Astrocyte (in vitro differentiated cells and primary cell): Measurements from ENCODE around the gene MARF1. TPM values are rescaled to one million over a fixed set of nuclear protein-coding genes. Genes with fewer than 3 reads are reported as not detected.

Source experiments
- DNase-seq: peaks from one replicate; pipeline ENCODE4 v3.0.0-alpha.2; 2010; ENCODE audit warnings: low read depth
- FAIRE-seq: peaks from 2 replicates; lab custom pipeline; 2011; peaks lifted over from hg19 to GRCh38; lab: Jason Lieb, UNC
- H2AFZ ChIP-seq: 2 replicates; pipeline ENCODE4 v1.6.0; 2012; ENCODE audit warnings: low read depth, low read length, inconsistent platforms
- H3K27ac ChIP-seq: 2 replicates; pipeline ENCODE4 v1.5.1; 2011; ENCODE audit warnings: low read depth, low read length, inconsistent platforms
- H3K27me3 ChIP-seq: 2 replicates; pipeline ENCODE4 v1.6.0; 2011; ENCODE audit warnings: low read length, inconsistent platforms; ENCODE audit not compliant: insufficient read depth
- H3K36me3 ChIP-seq: 2 replicates; pipeline ENCODE4 v1.5.1; 2011; ENCODE audit warnings: low read length, inconsistent platforms; ENCODE audit not compliant: insufficient read depth
- H3K4me1 ChIP-seq: 2 replicates; pipeline ENCODE4 v1.5.1; 2011; ENCODE audit warnings: low read length, inconsistent platforms; ENCODE audit not compliant: insufficient read depth
- H3K4me2 ChIP-seq: 2 replicates; pipeline ENCODE4 v1.6.0; 2012; ENCODE audit warnings: low read length, inconsistent platforms
- H3K4me3 ChIP-seq: 2 replicates; pipeline ENCODE4 v1.5.1; 2011; ENCODE audit warnings: low read depth, mild to moderate bottlenecking, low read length, inconsistent platforms; ENCODE audit not compliant: insufficient read depth
- H3K79me2 ChIP-seq: 2 replicates; pipeline ENCODE4 v1.6.0; 2012; ENCODE audit warnings: mild to moderate bottlenecking, low read length, inconsistent platforms; ENCODE audit not compliant: insufficient read depth
- H3K9ac ChIP-seq: 2 replicates; pipeline ENCODE4 v1.6.0; 2012; ENCODE audit warnings: mild to moderate bottlenecking, low read length, inconsistent platforms
- H3K9me3 ChIP-seq: 2 replicates; pipeline ENCODE4 v1.5.1; 2012; ENCODE audit warnings: low read depth, mild to moderate bottlenecking, low read length, inconsistent platforms; ENCODE audit not compliant: insufficient read depth
- H4K20me1 ChIP-seq: 2 replicates; pipeline ENCODE4 v1.6.0; 2012; ENCODE audit warnings: low read length, inconsistent platforms; ENCODE audit not compliant: insufficient read depth
- H3K27ac Mint-ChIP-seq: one replicate; pipeline ENCODE4 v1.8.0; 2021; ENCODE audit warnings: mild to moderate bottlenecking, mixed read lengths; ENCODE audit not compliant: unreplicated experiment
- H3K27me3 Mint-ChIP-seq: one replicate; pipeline ENCODE4 v1.8.0; 2021; ENCODE audit warnings: low read depth, mixed read lengths; ENCODE audit not compliant: unreplicated experiment
- H3K36me3 Mint-ChIP-seq: one replicate; pipeline ENCODE4 v1.8.0; 2021; ENCODE audit warnings: low read depth, mixed read lengths; ENCODE audit not compliant: unreplicated experiment
- H3K4me1 Mint-ChIP-seq: one replicate; pipeline ENCODE4 v1.8.0; 2021; ENCODE audit warnings: low read depth, mixed read lengths; ENCODE audit not compliant: unreplicated experiment
- H3K4me3 Mint-ChIP-seq: one replicate; pipeline ENCODE4 v1.8.0; 2021; ENCODE audit warnings: mild to moderate bottlenecking, moderate library complexity, mixed read lengths; ENCODE audit not compliant: unreplicated experiment
- H3K9me3 Mint-ChIP-seq: one replicate; pipeline ENCODE4 v1.8.0; 2021; ENCODE audit warnings: mild to moderate bottlenecking, mixed read lengths; ENCODE audit not compliant: unreplicated experiment
- CTCF ChIP-seq: IDR thresholded peaks from 2 replicates; pipeline ENCODE4 v1.5.1; 2011; ENCODE audit warnings: low read depth, mild to moderate bottlenecking, inconsistent platforms, low read length, moderate library complexity; ENCODE audit not compliant: insufficient read depth
- EZH2 ChIP-seq: IDR thresholded peaks from 2 replicates; pipeline ENCODE4 v1.6.1; 2012; ENCODE audit warnings: mild to moderate bottlenecking, low read length, inconsistent platforms; ENCODE audit not compliant: insufficient read depth
- total RNA-seq: library from RNA; stranded (reverse); gene quantifications from 2 replicates; pipeline ENCODE4 v1.2.1, GENCODE V29; 2021

MARF1 gene
- total RNA-seq, 1 donor from 2014 or later = 47.4 TPM

- Histone ChIP-seq H3K4me1 (peaks cover 7% of the 10 kb centered on the region), H3K9me3 (no peaks in the 10 kb centered on the region), H3K4me3 (no peak overlapping the region), H3K27ac (peak overlapping the region; percentile 22), H4K20me1 (peaks cover 9% of the 10 kb centered on the region), H3K79me2 (no peaks in the 10 kb centered on the region), H3K36me3 (peaks cover 23% of the 10 kb centered on the region), H3K9ac (no peak overlapping the region), H3K4me2 (no peak overlapping the region), H2AFZ (no peak overlapping the region), H3K27me3 (no peaks in the 10 kb centered on the region)
- H3K27ac Mint-ChIP-seq = peak overlapping the region; percentile 22
- no peak for FAIRE-seq
- H3K4me1 Mint-ChIP-seq = peaks cover 14% of the 10 kb centered on the region
- peak overlapping the region; percentile 4 for H3K4me3 Mint-ChIP-seq
- H3K36me3 Mint-ChIP-seq = peaks cover 37% of the 10 kb centered on the region
- no peaks in the 10 kb centered on the region for H3K27me3 Mint-ChIP-seq
- TF ChIP-seq CTCF = no peak
- TF ChIP-seq EZH2 = no peak
- DNase-seq = peak; percentile 74
- H3K9me3 Mint-ChIP-seq = peaks cover 2% of the 10 kb centered on the region
Observed at GRCh38 chr16:15610369-15610871, 32.5 kb downstream of the MARF1 start.

GRCh38 chr16:15609286-15609649 is 33.7 kb downstream of the MARF1 start:
- no peak overlapping the region for H3K9ac ChIP-seq
- no peak for TF ChIP-seq EZH2
- no peak for TF ChIP-seq CTCF
- no peak overlapping the region for H3K27ac ChIP-seq
- peaks cover 44% of the 10 kb centered on the region for H3K36me3 Mint-ChIP-seq
- peaks cover 19% of the 10 kb centered on the region for H3K36me3 ChIP-seq
- H3K9me3 ChIP-seq = no peaks in the 10 kb centered on the region
- no peaks in the 10 kb centered on the region for H3K79me2 ChIP-seq
- H3K4me1 ChIP-seq = peaks cover 7% of the 10 kb centered on the region
- peaks cover 9% of the 10 kb centered on the region for H4K20me1 ChIP-seq
- H3K9me3 Mint-ChIP-seq = peaks cover 2% of the 10 kb centered on the region
- no peaks in the 10 kb centered on the region for H3K27me3 ChIP-seq
- no peak overlapping the region for H3K4me3 ChIP-seq
- H2AFZ ChIP-seq = no peak overlapping the region
- H3K27me3 Mint-ChIP-seq = no peaks in the 10 kb centered on the region
- no peak for FAIRE-seq
- no peak overlapping the region for H3K4me2 ChIP-seq
- no peak overlapping the region for H3K27ac Mint-ChIP-seq
- H3K4me1 Mint-ChIP-seq = peaks cover 17% of the 10 kb centered on the region
- no peak for DNase-seq
- H3K4me3 Mint-ChIP-seq = no peak overlapping the region
